BJ (cell line): ENCODE results near the gene SELPLG. TPM values are rescaled to one million over a fixed set of nuclear protein-coding genes. Genes with fewer than 3 reads are reported as not detected.

ENCODE experiments used
- CTCF ChIA-PET: fragments of 350-600 bp; formaldehyde crosslinking; extraction: SDS; loops from one replicate; lab custom pipeline; 2021; ENCODE audit warnings: antibody characterized with exemption, inconsistent platforms; lab: Yijun Ruan, JAX
- POLR2A ChIA-PET: fragments of 300-600 bp; sonication (Branson Sonifier 250); formaldehyde crosslinking; extraction: SDS; loops from one replicate; lab custom pipeline; 2021; ENCODE audit warnings: antibody characterized with exemption; lab: Charles Lee
- DNase-seq: peaks from one replicate; pipeline ENCODE4 v3.0.0-alpha.2; 2011; ENCODE audit warnings: low read depth
- H3K27me3 ChIP-seq: 2 replicates; pipeline ENCODE4 v1.6.0; 2011; ENCODE audit warnings: low read length; ENCODE audit not compliant: control insufficient read depth, insufficient read depth
- H3K36me3 ChIP-seq: 2 replicates; pipeline ENCODE4 v1.5.1; 2011; ENCODE audit warnings: low read length; ENCODE audit not compliant: control insufficient read depth, insufficient read depth
- H3K4me3 ChIP-seq: 2 replicates; pipeline ENCODE4 v1.5.1; 2011; ENCODE audit warnings: low read depth, mild to moderate bottlenecking, control low read depth, low read length
- CTCF ChIP-seq: IDR thresholded peaks from 2 replicates; pipeline ENCODE4 v1.5.1; 2011; ENCODE audit warnings: low read depth, mild to moderate bottlenecking, control low read depth, inconsistent platforms, low read length, moderate library complexity; ENCODE audit not compliant: insufficient read depth
- polyA plus RNA-seq: library from polyadenylated mRNA; depleted of rRNA; stranded (reverse); fragments of >200 nt; gene quantifications from 2 replicates; pipeline ENCODE4 v1.2.3, GENCODE V29; 2011

Gene SELPLG
- polyA plus RNA-seq, 1 experiment = 8.1 TPM

DNA sequence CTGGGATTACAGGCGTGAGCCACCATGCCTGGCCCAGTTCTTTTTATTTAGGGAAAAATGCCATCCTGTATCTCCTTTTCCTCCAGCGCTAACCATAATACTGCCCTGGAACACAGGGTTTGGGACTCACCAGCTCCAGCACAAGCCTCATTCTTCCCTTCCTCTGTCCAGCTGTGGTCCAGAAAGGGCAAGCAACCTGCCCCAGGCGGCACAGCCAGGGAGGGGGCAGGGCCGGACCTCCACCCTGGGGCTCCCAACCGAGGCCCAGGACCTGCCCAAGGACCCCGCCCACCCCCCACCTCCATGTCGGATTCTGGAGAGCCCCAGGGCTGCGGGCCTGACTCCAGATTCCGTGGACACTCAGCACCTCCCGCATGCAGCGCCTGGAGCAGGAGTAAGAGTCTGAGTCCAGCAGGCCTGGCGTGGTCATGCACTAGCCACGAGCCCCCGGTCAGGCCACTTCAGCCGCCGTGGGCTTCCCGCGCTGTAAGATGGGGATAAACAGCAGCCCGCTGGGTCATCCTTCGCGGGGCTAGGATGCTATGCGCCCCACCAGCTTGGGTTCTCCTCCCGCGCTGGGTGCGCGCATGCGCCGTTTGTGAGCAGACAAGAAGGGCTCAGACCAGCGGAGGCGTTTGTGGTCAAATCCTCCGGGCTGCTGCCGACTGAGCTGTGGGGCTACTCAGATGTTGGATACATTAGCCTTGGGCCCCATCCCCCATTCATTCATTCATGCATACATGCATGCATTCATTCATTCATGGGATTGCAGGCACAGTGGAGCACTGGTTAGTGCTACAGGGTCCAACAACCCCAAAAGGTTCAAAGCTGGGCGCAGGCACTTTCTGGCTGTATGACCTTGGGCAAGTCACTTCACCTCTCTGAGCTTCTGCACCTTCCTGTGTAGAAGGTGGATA is 52.1 kb downstream of the SELPLG start:
- no peak for DNase-seq
- no peak for TF ChIP-seq CTCF
- POLR2A ChIA-PET = no interaction called here
- Histone ChIP-seq H3K27me3 (no peaks in the 10 kb centered on the region), H3K4me3 (no peak overlapping the region), H3K36me3 (no peaks in the 10 kb centered on the region)
- CTCF ChIA-PET = interaction anchor here (1.1 to 1.4 kb wide), 2 partner anchors 36 to 48 kb away, joined by 3 to 4 read pairs; no protein-coding TSS in a partner anchor

GRCh38 chr12:108580531-108580930 is 53.2 kb downstream of the SELPLG start:
- ChIA-PET CTCF (interaction anchor here (1.9 kb wide), 1 partner anchor 38 kb away, joined by 6 read pairs; no protein-coding TSS in a partner anchor), POLR2A (no interaction called here)
- Histone ChIP-seq H3K4me3 (no peak overlapping the region), H3K36me3 (no peaks in the 10 kb centered on the region), H3K27me3 (no peaks in the 10 kb centered on the region)
- DNase-seq = no peak
- TF ChIP-seq CTCF = no peak

DNA sequence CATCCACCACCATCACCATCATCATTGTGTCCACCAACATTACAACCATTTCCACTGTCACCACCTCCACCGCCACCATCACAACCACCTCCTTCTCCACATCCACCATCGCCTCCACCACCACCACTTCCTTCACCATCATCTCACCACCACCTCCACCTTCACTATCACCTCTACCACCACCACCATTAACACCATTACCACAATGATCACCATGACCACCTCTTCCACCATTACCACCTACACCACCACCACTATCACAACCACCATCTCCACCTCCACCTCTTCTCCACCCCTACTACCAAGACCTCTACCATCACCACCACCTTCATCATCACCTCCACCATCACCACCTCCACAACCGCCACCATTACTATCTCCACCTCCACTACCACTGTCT is 54.9 kb downstream of the SELPLG start:
- CTCF ChIA-PET = interaction anchor here (1.3 to 1.9 kb wide), 3 partner anchors 10 to 39 kb away, joined by 4 to 6 read pairs (median 5); no protein-coding TSS in a partner anchor
- TF ChIP-seq CTCF = no peak

GRCh38 chr12:108578264-108578663 is 55.4 kb downstream of the SELPLG start:
- H3K4me3 ChIP-seq = no peak overlapping the region
- ChIA-PET POLR2A (no interaction called here), CTCF (interaction anchor here (1.7 to 19.7 kb wide), 2 partner anchors 33 to 40 kb away, joined by 5 to 460 read pairs; no protein-coding TSS in a partner anchor)
- no peaks in the 10 kb centered on the region for H3K36me3 ChIP-seq
- no peak for DNase-seq
- no peak for TF ChIP-seq CTCF
- H3K27me3 ChIP-seq = no peaks in the 10 kb centered on the region; the same call in 1 of the 2 replicates

More for the DNA sequence above, 54.9 kb downstream of the SELPLG start:
- Histone ChIP-seq H3K27me3 (no peaks in the 10 kb centered on the region; the same call in 1 of the 2 replicates), H3K36me3 (no peaks in the 10 kb centered on the region), H3K4me3 (no peak overlapping the region)
- DNase-seq = no peak
- POLR2A ChIA-PET = no interaction called here

DNA sequence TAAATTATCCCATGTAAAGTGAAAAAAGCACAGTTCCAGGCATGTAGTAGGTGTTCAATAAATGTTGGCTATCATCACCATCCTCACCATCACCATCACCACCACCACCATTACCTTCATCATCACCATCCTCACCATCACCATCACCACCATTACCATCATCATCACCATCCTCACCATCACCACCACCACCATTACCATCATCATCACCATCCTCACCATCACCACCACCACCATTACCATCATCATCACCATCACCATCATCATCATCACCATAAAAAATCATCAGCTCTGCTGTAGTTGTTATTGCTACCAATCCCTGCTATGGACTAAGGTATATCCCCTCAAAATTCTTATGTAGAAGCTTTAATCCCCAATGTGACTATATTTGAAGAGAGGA is 56.2 kb downstream of the SELPLG start:
- POLR2A ChIA-PET = interaction anchor here (0.6 kb wide), 1 partner anchor 231 kb away, joined by 26 read pairs; no protein-coding TSS in a partner anchor
- Histone ChIP-seq H3K4me3 (no peak overlapping the region), H3K36me3 (no peaks in the 10 kb centered on the region), H3K27me3 (no peaks in the 10 kb centered on the region; the same call in 1 of the 2 replicates)
- no peak for DNase-seq
- TF ChIP-seq CTCF = no peak
- CTCF ChIA-PET = interaction anchor here (0.7 to 19.7 kb wide), 4 partner anchors 11 to 513 kb away, joined by 5 to 460 read pairs (median 6); no protein-coding TSS in a partner anchor
